Caki2 (cell line): Measurements from ENCODE around the gene PRR13. TPM values are rescaled to one million over a fixed set of nuclear protein-coding genes. Genes with fewer than 3 reads are reported as not detected.
"Not testable (repeated sequence)": the region's sequence is repeated elsewhere in the genome, so short reads cannot be mapped to it uniquely, and the experiment has no call there.

Experiments used
- DNase-seq: peaks from one replicate; pipeline ENCODE4 v3.0.0-alpha.2; 2015; ENCODE audit warnings: low read depth
- in situ Hi-C: cut with HindIII; loops from 2 replicates; pipeline ENCODE4 v1.10.0; 2016; ENCODE audit warnings: low sequenced_read_pairs, low pct_unique_long_range_greater_than_20kb, mixed read lengths
- total RNA-seq: library from RNA; depleted of rRNA; stranded (reverse); fragments of >200 nt; shearing (Covaris generic); gene quantifications from 2 replicates; pipeline ENCODE4 v1.2.3, GENCODE V29; 2014; ENCODE audit warnings: low replicate concordance

The PRR13 gene
- total RNA-seq, 1 experiment from 2014 or later = 151 TPM

DNA sequence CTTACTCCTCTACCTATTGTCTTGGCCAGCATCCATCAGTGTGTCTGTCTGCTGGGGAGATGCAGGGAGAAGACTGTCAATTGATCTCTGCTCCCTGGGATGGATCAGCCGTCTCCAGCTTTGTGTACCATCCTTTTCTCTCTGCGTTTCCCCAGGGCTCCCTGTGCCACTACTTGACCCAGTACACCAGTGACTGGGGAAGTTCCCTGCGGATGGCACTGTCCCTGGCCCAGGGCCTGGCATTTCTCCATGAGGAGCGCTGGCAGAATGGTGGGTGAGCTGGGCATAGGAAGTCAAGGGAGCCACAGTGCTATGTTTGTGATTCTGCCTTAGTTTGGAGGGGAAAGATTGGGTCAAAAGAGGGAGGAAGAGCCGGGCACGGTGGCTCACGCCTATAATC lies 12.8 kb upstream of the PRR13 start:
- in situ Hi-C loops = loop anchor here (10.0 kb wide), 1 partner anchor 84 kb away; no protein-coding TSS in a partner anchor
- DNase-seq = no peak

- no peak for DNase-seq
- in situ Hi-C loops = no loop called here
Measured at GRCh38 chr12:53430116-53430515, 11.4 kb upstream of the PRR13 start.

DNA sequence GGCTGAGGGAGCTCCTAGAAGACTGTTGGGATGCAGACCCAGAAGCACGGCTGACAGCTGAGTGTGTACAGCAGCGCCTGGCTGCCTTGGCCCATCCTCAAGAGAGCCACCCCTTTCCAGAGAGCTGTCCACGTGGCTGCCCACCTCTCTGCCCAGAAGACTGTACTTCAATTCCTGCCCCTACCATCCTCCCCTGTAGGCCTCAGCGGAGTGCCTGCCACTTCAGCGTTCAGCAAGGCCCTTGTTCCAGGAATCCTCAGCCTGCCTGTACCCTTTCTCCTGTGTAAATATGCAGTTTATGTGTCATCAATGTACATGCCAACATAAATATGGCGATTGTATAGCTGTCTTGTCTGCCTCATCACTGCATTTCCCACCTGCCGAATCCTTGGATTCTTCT lies 10.3 kb upstream of the PRR13 start:
- no peak for DNase-seq
- in situ Hi-C loops = no loop called here

GRCh38 chr12:53435326-53435725 lies 6.2 kb upstream of the PRR13 start:
- DNase-seq, in situ Hi-C loops: not testable (repeated sequence)

- in situ Hi-C loops, DNase-seq: not testable (repeated sequence)
Measured at GRCh38 chr12:53439582-53439981, 2.0 kb upstream of the PRR13 start.

DNA sequence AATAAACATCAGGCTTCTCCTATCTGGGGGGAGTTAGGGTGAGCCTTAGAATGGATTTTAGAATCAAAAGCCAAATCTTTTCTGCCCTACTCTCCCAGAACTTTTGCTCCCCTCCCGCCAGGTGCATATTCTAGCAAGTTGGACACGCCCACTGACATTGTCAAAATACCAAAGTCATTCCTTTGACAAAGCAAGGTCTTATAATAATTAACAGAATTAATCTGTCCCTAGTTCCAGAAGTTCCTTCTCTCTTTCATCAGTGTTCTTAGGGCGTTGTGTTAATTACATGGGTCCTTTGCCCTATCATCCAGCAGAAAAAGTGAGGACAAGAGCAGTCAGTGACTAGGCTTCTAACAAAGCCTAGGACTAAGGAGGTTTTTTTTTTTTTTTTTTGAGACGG lies 2.4 kb downstream of the PRR13 start:
- in situ Hi-C loops = no loop called here
- DNase-seq = peak; percentile 46

GRCh38 chr12:53444593-53445325 lies 3.2 kb downstream of the PRR13 start:
- in situ Hi-C loops, DNase-seq: not testable (repeated sequence)

- DNase-seq = no peak
- in situ Hi-C loops = no loop called here
Measured at GRCh38 chr12:53450936-53451335, 9.4 kb downstream of the PRR13 start.

GRCh38 chr12:53451661-53452158 lies 10.2 kb downstream of the PRR13 start, which contains the start of gene PCBP2:
TSS of gene PCBP2 (plus strand) at chr12:53452102. CDS start at chr12:53454801, 2,699 bp downstream.
- DNase-seq = peak; percentile 100
- in situ Hi-C loops = no loop called here

DNA sequence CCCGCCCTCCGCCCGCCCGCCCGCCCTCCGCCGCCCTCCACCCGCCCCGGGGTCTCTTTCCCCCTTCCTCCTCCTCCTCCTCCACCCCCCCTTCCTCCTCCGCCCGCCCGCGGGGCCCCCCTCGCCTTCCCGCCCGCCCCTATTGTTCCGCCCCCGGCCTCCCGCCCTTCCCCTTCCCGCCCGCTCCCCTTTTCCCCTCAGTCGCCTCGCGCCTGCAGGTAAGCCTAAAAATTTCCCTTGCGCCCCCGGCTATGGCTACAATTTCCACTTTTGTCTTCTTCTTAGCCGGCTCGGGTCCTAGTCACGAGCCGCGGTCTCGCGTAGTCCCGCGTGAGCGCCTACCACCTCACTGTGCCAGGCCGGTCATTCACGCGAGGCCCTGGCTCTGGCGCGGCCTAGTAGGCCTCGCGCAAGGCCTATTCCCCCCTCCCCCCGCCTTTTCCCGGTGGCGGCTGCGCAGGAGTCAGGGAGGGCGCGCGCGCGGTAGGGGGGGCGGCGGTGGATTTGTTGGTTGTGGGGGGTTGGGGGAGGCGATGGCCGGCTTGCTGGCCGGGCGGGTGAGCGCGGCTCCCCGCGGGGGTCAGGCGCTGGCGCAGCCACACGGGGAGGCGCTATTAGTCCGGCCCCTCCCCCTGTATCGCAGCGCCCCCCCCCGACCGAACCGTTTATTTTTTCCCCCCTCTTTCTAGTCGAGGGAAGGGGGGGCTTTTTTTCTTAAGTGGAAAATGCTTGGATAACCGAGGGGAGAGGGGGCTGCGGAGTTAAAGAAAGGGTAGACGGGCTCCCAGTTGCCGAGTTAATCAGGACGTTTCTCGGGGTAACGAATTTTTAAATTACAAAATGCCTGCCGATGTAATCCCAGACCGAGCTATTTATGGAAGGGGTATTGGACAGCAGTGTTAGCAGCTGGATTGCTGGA lies 10.9 kb downstream of the PRR13 start:
- in situ Hi-C loops = no loop called here
- DNase-seq = peak; percentile 89

GRCh38 chr12:53453953-53454640 lies 12.6 kb downstream of the PRR13 start:
- in situ Hi-C loops = no loop called here

DNA sequence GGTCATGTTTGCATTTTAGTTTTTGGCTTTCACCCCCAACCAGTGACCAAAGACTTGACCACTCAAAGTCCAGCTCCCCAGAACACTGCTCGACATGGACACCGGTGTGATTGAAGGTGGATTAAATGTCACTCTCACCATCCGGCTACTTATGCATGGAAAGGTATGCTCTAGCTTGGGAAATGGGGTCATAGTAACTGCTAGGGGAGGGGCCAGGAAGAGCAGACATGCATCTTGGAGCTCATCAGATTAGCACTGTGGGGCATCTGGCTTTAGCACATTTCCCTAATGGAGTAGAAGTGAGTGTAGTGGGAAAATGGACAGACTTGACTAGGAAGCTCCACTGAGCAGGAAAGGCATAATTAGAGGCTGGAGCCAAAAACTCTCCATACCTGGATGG lies 13.2 kb downstream of the PRR13 start:
- in situ Hi-C loops = no loop called here
- no peak for DNase-seq

More at GRCh38 chr12:53453953-53454640, 12.6 kb downstream of the PRR13 start:
- DNase-seq = no peak

DNA sequence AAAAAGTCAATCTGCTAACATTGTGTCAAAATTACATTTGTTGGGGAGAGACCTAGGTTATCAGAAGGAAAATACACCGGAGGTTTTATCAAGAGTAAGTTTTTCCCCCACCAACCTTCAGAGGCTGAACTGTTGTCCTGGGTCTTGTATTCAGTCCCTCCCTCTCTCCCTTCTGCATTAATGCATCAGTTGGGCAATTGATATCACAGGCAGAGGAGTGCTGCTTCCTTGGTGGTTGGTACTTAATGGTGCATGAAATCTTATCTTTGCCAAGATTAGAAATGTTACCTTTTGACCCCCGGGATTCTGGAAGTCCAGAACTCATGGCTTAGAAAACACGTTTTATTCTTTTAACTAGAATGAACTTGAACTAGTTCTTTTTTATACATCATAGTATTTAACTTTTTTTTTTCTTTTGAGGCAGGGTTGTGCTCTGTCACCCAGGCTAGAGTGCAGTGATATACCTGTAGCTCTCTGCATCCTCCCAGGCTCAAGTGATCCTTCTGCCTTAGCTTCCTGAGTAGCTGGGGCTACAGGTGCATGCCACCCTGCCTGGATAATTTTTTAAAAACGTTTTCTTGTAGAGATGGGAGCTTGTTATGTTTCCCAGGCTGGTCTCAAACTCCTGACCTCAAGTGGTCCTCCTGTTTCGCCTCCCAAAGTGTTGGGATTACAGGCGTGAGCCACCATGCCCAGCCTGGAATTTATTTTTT lies 15.3 kb downstream of the PRR13 start:
- in situ Hi-C loops = no loop called here
- peak; percentile 42 for DNase-seq

- no peak for DNase-seq
- in situ Hi-C loops = no loop called here
Measured at GRCh38 chr12:53459097-53459496, 17.6 kb downstream of the PRR13 start.

- in situ Hi-C loops = no loop called here
- DNase-seq = no peak
Measured at GRCh38 chr12:53461059-53461458, 19.5 kb downstream of the PRR13 start.

- no peak for DNase-seq
- in situ Hi-C loops = no loop called here
Measured at GRCh38 chr12:53461591-53461990, 20.1 kb downstream of the PRR13 start.

GRCh38 chr12:53462935-53463334 lies 21.4 kb downstream of the PRR13 start:
- DNase-seq = no peak
- in situ Hi-C loops = no loop called here
